AG20443 (cell line): ENCODE measurements around the gene TGFBR3.
A peak's percentile ranks its signal among the peaks of the same experiment; 100 is the strongest.
"Not testable (repeated sequence)": the region's sequence is repeated elsewhere in the genome, so short reads cannot be mapped to it uniquely, and the experiment has no call there.

ENCODE experiments used
- DNase-seq: peaks from one replicate; pipeline ENCODE4 v3.0.0; 2012; ENCODE audit warnings: low spot score, mixed read lengths

TGFBR3 gene

DNA sequence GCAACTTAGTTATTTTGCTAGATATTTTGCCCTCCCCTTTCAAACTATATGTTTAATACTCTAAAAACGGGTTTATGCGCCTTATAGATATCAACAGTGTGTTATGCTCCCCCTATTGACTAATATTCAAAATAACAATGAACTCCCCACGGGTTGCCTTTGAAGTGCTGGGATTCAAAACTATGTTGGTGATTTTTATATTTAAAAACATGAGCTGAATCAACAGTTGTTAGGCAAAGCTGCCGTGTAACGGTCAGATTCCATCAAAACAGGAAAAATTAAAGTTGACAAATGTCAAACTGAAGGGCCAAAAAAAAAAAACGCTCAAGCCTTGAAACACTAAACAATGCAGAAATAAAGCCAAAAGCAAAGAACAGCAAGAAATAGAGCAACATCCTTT lies 2.5 kb downstream of the TGFBR3 start:
- peak; percentile 45 for DNase-seq

DNA sequence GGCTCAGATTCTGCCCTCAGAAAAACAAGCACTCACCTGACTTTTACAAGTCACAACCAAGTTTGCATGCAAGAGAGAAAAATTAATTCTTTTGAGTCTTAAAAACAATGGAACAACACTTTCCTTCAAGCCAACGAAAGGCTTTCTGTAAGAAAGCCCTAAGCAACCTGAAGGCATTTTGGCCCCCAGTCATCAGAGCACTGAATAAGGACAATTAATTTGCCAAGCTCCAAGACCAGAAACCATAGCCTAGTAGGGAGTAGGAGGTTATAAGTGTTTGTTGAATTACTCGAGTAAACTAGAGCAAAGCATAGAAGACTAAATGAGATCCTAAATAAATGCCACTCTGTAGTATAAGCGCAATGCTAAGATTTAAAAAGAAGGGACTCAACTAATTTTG lies 4.7 kb downstream of the TGFBR3 start:
- no peak for DNase-seq

DNA sequence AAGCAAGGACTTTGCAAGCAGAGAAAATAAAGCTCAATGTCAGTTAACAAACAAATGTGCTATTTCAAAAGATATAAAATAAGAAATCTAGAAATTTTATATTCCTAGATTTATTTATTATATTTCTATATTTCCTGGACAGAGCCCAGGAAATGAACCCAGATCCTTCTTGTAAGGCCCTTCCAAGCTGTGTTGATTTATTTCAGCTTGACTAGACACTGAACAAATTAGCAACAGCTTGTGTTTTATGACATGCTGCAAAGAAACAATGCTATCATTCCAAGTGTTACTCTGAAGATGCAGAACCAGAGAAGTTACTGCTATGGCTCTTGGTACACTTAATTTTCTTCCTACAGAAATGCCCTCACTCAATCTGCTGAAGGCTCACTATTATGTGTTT lies 6.2 kb downstream of the TGFBR3 start:
- DNase-seq: no peak

DNA sequence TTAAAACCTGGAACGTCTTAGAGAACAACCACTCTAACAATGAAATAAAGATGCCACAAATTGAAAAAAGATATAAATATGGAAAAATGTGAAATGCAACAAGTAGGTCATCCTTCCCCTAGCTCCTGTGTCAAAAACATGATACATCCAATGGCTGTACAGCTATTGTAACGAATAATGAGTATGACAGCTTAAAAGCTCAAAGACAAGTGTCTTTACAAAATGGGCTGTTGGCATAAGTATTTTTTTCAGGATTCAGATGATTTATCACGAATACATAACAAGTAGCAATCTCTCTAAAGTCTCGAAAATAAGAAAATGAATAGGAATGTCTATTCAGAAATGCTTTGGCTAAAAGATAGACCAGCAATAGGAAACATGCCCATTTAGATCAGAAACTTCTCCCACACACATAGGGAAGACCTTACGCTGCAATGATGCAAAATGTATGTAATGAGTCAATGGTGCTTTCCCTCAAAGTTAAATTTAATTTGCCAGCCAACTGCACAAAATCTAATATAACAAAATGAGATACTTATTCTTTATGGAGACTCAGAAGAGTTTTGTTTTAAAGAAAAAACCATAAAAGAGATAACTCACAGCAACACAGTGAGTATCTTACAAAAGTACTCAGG lies 8.3 kb downstream of the TGFBR3 start:
- DNase-seq: no peak

DNA sequence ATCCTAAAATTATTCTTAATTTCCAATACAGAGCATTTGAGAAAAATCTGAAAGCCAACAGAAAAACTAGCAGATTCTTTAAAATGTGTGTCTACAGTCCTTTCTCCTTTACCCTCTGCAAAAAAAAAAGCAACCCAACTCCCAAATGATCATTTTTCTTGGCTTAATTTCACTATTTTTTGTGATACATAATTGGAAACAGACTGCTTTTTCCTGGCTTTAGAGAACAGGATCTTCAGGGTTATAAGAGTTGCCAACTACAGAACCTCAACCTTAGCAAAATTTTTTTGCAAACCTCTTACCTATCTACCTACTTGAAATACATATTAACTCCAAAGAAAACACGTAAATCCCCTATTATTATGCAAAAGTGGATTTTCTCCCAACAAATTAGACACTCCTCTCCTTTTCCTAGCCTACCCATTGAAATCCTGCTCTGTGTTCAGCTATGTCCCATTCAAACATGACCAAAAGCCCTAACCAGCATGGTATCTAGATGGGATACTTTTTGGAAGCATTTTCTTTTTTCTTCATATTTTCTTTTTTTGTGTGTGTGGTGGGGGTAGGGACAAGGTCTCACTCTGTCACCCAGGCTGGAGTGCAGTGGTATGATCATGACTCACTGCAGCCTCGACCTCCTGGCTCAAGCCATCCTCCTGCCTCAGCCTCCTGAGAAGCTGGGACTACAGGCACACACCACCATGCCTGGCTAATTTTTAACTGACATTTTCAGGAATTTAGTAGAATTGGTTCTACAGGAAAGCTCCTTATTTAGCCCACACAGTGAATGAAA lies 9.0 kb downstream of the TGFBR3 start:
- DNase-seq: no peak

DNA sequence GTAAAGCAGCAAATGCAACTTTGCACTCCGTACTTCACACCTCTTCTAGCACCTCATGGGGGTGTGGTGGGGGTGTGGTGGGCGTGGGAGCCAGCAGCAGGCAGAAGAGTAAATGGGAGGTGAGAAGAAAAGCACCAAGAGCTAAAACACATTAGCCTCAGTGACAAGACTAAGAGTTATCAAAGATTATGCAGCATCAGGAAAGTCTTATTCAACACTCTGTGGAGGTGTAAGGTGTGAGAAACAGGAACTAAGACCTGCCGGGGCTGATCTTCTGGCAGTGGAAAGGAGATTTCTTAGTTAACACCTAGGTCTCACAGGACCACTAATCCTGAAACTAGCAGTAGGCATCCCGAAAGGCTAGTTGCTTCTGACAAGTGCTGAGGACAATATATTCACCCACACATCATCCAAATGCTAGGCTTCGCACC lies 9.9 kb downstream of the TGFBR3 start:
- DNase-seq: no peak

DNA sequence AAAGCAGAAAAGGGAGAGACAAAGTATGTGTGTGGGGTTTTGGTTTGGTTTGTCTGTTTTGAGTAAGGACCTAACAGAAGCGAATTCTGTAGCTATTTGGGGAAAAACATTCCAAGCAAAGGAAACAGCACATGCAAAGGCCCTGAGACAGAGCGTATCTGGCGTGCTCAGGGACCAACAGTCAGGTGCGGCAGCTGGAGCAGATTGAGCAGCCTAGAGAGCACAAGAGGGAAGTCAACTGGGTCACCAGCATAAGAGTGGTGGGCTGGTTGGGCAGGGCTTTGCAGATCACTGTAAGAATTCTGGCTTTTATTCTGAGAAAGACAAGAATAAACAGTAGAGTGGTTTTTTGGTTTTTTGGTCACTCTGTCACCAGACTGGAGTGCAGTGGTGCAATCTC lies 11.8 kb downstream of the TGFBR3 start:
- no peak for DNase-seq

DNA sequence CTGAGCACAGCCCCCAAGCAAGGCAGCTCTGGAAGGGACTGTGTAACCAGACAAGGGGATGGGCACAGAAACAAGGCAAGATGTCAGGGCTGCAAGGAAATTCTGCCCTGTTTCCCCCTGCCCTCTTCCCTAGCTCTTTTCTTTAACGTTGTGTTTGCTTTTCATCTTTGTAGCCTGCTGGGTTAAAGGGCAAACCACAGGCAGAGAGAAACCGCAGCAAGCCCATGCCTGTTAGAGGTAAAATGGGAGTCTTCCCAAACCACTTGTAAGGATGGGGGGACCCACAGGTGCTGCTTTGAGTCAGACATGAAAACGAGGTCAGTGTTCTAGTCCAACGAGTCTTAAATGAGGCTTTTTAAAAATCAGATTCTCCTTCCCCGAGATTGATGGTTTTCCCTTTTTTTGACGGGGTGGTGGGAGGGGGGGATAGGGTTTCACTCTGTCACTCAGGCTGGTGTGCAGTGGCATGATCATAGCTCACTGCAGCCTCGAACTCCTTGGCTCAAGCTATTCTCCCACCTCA lies 13.3 kb downstream of the TGFBR3 start:
- DNase-seq: no peak

DNA sequence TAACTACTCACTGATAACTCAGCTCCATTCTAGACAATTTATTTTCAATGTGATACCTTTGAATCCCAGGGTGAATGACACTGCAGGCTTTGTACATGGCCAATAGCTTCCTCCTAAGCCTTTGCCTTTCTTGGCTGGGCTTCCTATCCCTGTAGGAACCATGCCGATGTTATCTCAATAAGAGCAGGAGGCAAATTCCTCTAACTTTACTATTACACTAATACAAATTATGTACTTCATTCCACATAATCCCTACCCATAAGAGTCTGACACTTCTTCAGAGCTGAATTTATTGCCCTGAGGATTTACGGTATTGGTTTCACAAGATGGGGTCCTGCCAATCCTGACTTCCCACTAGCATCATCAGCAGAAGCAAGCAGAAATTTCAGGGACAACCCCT lies 14.0 kb downstream of the TGFBR3 start:
- DNase-seq: no peak

DNA sequence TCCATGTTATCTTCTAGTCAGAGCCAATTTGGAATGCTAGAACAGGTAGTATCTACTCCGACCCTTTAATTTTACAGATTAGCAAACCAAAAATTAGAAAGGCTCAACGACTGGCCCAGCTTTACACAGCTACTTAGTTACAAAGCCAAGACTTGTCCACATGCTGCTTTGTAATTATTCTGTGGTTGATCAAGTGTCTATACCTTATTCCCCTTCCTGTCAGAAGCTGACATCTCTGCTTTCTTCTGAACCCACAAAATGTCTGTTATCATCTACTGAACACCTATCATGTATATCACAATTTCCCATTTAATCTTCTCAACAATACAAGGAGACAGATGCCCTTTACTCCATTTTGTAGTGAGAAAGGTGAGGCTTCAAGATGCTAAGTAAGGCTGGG lies 15.6 kb downstream of the TGFBR3 start:
- no peak for DNase-seq

DNA sequence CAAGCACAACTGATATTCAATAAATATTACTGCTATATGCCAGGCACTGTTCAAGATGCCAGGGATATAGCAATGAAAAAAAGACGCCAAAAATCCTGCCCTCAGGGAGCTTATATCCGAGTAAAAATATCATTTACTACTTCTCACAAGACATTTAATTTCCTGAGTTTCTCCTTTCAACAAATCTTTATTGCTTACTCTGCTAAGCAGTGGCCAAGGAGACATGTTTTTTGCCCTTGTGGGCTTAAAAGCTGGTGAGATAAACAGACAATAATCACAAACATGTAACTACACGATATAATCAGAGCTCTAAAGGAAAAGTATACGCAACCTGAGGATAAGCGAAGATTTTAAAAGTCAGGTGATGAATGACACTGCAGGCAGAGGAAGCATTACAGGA lies 19.5 kb downstream of the TGFBR3 start:
- DNase-seq: no peak

DNA sequence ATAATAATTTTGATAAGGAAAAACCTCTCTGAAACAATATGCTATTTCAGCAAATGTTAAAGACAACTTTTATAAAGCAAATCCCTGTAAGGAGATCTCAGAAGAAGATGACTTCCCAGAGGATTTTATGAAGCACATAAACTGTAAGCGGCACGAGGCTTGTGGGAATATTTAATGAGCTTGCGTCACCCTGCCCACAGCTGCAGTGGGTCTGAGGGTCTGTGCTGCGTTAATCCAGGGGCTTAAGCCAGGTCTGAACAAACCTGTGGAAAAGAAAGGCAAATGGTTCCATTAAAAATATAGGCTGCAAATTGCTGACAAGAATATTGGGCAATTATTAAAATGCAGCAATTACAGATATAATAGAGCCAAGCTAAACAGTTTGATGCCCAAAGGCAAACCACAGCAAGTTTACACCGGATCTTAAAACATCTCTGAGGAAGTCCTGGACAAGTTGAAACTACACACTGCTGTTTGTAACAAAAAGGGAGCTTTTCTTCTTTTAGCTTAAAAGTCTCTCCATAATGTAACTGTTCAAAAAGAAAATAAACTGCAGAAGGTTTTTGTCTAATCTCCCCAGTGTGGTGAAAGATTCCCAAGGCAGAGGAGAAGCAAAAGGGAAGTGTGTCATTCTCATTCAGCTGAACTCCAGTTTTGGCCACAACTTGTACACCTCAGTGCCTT lies 21.8 kb downstream of the TGFBR3 start:
- DNase-seq: peak; percentile 41

DNA sequence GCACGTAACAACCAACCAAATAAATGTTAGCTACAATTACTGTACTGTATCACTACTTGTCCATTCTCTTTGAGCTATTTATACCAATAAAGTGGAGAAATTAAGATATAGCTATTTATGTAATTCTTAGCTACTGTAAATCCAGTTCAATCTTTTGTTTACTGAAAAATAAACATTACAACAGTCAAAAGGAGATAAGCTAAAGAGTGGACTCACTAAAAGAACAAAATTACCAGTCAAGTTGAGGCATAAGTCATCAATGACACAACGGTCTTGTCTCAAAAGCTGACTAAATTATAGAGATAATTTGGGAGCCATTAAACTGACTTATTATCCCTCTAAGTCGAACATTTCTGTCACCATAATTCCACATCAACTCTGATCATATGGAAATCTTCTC lies 22.5 kb downstream of the TGFBR3 start:
- DNase-seq: no peak

DNA sequence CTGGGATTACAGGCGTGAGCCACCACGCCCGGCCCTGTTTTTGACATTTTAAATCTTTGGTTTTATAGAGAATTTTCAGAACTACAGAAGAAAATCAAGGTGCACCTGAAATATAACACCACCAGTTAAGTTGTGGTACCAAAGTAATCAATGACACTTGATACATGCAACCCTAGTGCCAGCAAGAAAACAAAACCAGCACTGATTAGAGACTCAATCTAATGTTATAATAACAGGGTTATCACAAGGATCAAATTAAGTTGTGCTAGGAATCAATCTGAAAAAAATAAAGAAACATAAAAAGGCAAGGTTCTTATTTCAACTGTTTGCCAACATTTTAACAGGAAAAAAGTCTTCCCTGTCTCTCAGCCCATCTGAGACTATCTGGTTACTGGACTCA lies 23.8 kb downstream of the TGFBR3 start:
- no peak for DNase-seq

DNA sequence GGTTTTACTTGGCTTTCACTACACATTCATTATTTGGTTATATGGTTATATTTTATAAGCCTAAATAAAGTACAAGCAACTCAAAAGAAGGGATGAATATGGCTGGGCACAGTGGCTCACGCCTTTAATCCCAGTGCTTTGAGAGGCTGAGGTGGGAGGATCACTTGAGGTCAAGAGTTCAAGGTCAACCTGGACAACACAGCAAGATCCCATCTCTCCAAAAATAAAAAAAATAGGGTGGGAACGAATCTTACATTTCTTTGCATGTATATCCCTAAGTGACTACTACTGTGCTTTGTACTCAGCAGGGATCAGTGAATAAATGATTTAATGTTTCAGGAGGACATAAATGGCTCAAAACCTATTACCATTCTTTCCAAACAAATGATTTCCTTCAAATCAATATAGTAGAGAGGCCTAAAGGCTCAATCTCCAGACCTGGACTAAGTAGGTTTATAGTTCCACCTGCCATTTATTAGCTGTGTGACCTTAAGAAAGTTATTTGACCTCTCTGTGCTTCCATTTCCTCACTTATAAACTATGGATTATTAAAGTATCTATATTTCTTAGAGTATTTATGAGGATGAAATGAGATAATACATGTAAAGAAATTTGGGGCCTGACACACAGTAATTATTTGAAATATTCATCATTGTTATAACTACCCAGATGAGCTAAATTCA lies 28.3 kb downstream of the TGFBR3 start:
- no peak for DNase-seq

DNA sequence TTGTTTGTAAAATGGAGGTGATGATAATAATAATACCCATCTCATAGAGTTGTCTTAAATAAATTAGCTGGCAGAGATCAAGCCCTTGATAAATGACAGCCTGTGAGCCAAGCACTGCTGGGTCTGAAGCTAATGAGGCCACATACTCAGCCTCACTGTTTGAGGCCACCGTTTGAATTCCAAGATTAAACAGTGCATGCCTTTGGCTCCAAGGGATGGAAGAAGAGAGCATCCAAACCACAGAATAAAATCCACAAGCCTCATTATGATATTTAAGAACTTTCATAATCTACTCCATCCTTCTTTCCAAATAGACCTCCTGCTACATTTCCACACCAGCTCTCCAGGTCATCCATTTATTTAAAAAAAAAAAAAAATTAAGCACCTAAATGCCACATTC lies 29.0 kb downstream of the TGFBR3 start:
- DNase-seq: peak; percentile 39

DNA sequence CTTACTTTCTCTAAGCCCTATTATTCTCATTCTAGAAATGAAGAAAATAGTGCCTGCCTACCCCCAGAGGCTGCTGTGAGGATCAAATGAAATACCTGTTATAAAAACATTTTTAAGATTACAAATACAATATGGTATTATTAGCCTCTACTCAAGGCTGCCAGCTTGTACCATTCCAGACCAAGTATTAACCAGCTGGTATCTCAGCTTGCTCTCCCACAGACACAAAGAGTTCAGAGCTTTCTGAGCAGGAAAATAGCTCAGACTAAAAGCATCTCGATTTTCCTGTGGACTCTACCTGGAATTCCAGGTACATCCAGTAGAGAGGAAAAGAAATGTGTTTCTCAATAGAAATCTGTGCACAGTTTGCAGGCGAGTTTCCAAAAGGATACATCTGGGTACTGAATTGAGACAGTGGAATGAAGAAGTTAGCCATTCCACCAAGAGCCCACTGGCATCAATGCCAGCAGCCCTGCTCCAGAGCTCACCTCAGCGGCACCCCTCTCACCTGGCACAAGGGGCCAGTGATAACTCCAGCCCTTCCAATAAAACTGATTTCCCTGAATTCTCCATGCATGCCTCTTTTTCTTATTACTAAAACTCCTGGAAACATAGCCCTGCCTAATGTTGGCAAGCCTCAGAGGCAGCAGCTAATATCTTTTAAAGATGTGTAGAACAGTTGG lies 31.0 kb downstream of the TGFBR3 start:
- no peak for DNase-seq

DNA sequence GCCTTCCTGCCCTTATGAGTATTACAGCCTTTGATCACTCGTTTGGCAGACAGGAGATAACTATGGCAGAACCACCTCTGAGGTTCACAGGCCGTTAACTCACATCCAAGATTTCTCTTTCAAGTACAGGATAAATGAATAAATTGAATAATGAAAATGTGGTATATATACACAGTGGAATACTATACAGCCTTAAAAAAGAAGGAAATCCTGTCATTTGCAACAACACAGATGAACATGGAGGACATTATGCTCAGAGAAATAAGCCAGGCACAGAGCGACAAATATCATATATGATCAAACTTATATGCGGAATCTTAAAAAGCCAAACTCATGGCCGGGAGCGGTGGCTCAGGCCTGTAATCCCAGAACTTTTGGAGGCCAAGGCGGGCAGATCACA lies 32.6 kb downstream of the TGFBR3 start:
- DNase-seq: no peak

DNA sequence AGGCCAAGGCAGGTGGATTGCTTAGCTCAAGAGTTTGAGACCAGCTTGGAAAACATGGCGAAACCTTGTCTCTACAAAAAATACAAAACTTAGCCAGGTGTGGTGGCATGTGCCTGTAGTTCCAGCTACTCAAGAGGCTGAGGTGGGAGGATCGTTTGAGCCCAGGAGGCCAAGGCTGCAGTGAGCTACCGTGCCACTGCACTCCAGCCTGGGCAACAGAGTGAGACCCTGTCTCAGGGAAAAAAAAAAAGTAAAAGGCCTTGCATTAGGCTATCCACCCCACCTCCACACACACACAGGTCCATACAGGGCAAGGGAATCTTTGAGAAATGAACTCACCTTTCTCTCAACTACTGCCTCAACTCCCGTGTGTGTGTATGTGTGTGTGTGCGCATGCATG lies 33.9 kb downstream of the TGFBR3 start:
- DNase-seq: not testable (repeated sequence)

DNA sequence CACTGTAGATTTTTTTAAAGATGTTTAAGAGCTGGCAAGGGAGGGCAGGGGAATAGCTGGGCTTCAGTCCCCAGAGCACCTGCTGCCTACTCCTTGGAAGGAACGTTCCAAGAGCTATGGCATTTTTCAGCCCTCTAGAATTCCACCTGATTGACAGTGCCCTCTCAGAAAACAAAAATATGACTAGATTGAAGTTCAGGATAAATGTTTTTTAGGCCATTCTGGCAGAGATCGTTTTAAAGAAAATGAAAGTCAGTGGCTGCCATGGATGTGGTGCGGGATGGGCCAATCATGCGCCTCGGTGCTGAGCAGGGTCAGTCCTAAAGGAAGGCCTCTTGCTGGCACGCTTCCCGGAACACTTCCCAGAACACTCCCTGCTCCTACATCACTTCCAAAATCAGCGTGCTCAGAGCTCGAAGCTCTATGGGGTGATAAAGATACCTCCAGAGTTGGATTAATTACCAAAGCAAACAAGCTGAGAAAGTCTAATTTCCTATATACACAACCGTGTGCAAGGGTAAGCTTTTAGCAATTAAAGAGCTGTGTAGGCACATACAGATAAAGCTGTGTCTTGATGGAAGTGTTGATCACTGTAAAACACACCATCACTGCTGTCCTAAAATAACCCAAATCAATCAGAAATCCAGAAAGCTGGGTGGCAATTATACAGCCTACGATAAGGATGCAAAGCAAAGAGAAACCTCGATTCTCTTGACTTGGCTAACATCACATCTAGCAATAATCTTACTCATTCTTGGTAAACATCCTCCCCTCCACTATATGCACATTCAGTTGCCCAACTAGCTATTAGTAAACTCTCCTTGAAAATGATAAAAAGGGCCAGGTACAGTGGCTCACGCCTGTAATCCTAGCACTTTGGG lies 34.6 kb downstream of the TGFBR3 start:
- DNase-seq: peak; percentile 79

DNA sequence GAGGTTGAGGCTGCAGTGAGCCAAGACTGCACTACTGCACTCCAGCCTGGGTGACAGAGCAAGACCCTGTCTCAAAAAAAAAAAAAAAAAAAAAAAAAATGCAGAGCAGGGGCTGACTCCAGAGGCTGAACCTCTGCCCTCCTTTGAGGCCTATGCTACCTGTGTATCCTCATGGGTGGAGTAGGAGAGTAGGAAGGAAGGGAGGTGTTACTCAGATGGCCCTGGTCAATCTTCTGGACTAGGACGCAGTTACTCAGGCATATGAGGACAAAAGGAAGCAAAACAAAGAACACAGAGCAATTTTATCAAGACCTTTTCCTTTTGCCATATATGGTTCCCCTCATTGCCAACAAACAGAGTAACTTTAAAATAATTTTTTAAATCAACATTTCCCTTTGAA lies 35.2 kb downstream of the TGFBR3 start:
- no peak for DNase-seq
